Subcutaneous abdominal adipose tissue (tissue), 5 donors: ENCODE data around the gene NDFIP1.

ENCODE experiments used
- H3K27ac ChIP-seq: one replicate; pipeline ENCODE4 v1.7.0; 2013; ENCODE audit warnings: low read depth, mild to moderate bottlenecking, inconsistent platforms, low read length, moderate library complexity
- H3K27me3 ChIP-seq, 5 donors: one replicate each; pipeline ENCODE4 v1.7.0; 2013; ENCODE audit warnings: low read length in 5 of 5, inconsistent platforms in 1 of 5; ENCODE audit not compliant: control insufficient read depth in 5 of 5, insufficient read depth in 4 of 5
- H3K36me3 ChIP-seq, 5 donors: one replicate each; pipeline ENCODE4 v1.7.0; 2013; ENCODE audit warnings: low read length in 5 of 5; ENCODE audit not compliant: control insufficient read depth in 5 of 5, insufficient read depth in 5 of 5
- H3K4me1 ChIP-seq, 5 donors: one replicate each; pipeline ENCODE4 v1.7.0; 2013; ENCODE audit warnings: low read length in 5 of 5, mild to moderate bottlenecking in 3 of 5, moderate library complexity in 1 of 5; ENCODE audit not compliant: control insufficient read depth in 5 of 5, insufficient read depth in 5 of 5
- H3K4me3 ChIP-seq, 5 donors: one replicate each; pipeline ENCODE4 v1.7.0; 2013; ENCODE audit warnings: low read length in 5 of 5, low read depth in 1 of 5
- H3K9ac ChIP-seq, 5 donors: one replicate each; pipeline ENCODE4 v1.7.0; 2013; ENCODE audit warnings: low read length in 5 of 5, mild to moderate bottlenecking in 4 of 5, moderate library complexity in 3 of 5
- H3K9me3 ChIP-seq, 5 donors: one replicate each; pipeline ENCODE4 v1.7.0; 2013; ENCODE audit warnings: low read length in 5 of 5; ENCODE audit not compliant: control insufficient read depth in 5 of 5
- donor health status: healthy.
- donor health status: healthy.
- donor health status: healthy.
- donor health status: healthy.
- donor health status: healthy.

NDFIP1 gene, protein sequence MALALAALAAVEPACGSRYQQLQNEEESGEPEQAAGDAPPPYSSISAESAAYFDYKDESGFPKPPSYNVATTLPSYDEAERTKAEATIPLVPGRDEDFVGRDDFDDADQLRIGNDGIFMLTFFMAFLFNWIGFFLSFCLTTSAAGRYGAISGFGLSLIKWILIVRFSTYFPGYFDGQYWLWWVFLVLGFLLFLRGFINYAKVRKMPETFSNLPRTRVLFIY

DNA sequence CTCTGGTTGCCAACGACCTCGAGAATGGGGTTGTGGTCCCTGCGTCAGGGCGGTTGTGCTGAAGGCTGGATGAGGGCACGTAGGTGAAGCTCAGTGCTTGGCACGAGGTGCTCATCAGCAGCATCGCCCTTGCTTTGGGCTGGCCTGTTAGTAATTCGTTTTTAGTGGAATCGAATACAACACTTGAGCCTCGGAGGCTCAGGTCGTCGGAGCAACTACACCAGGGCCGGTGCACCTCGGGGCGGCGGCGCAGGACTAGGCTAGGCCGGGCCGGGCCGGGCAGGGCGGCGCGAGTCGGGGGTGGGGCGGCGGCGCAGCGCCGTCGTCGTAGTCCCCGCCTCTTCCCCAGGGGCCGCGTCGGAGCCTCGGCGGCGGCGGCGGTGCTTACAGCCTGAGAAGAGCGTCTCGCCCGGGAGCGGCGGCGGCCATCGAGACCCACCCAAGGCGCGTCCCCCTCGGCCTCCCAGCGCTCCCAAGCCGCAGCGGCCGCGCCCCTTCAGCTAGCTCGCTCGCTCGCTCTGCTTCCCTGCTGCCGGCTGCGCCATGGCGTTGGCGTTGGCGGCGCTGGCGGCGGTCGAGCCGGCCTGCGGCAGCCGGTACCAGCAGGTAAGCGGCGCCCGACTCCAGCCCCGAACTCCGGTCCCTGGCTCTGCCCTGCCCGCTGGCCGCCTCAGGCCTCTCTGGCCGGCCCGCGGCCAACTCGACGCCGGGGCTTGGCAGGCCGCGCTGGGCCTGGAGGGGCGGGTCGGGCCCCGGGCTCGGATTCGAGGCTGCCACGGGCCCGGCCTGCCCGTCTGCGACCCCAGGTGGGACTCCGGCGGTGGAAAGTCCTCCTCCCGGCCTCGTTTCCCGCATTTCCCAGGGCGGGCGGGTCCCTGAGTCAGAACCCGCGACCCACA lies at the start of gene NDFIP1:
NDFIP1 (plus strand) TSS at position 348 of the 899 bp plus-strand sequence; CDS start at position 544, 196 bp downstream.
- Histone ChIP-seq H3K27ac (peak within 1 kb of the TSS; percentile 95), H3K9ac (peak within 1 kb of the TSS; percentile 70 to 97 (median 95)), H3K27me3 (no peaks in the 10 kb centered on the region), H3K9me3 (no peaks in the 10 kb centered on the region), H3K36me3 (peaks cover 0 to 7% (median 0%) of the 10 kb centered on the region in 5 donors), H3K4me1 (peaks cover 4 to 59% (median 30%) of the 10 kb centered on the region in 5 donors), H3K4me3 (peak within 1 kb of the TSS; percentile 65 to 96 (median 95))

DNA sequence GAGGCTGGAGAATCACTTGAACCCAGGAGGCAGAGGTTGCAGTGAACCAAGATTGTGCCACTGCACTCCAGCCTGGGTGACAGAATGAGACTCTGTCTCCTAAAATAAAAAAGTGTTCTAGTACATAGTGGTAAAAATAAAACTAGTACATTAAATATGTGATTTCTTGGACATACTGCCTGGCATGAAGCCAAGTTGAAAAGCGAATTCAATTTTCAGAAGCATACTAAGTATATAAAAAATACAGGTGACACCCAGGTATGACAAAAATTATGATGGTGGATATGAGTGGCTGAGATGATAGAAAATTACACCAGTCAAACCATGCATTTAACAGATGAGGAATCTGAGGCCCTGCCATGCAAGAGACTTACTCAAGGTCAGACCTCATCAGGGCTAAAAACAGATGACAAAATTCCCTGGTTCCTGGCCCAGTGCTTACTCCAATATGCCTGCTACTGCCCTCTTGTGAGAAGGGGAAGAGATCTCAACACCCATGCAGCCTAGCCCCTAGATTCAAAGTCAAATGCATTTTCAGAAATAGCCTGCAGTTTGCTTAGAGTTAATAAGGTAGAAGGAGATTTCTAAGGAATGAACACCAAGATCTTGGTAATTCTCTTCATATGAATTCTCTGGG lies 49.2 kb upstream of the NDFIP1 start:
- Histone ChIP-seq H3K4me1 (peaks cover 5 to 17% (median 15%) of the 10 kb centered on the region in 5 donors), H3K36me3 (no peaks in the 10 kb centered on the region), H3K9ac (no peak overlapping the region), H3K27ac (no peak overlapping the region), H3K4me3 (no peak overlapping the region), H3K9me3 (no peaks in the 10 kb centered on the region), H3K27me3 (no peaks in the 10 kb centered on the region)

DNA sequence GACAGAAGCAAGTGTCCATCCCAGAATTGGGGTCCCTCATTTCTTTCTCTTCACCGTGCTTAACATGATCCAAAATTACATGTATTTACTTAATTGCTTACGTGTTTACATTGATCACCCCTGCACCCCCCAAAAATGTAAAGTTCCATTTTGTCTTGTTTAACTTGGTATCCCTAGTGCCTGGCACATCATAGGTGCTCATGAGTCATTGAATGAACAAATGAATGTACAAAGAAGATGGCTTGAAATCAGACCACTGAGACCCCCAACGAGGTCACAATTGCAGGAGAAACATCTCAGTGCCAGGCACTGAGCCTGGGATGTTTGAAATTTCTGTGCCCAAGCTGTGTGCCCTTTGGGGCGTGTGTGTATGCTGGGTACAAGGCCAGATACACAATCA lies 45.2 kb upstream of the NDFIP1 start:
- Histone ChIP-seq H3K9ac (no peak overlapping the region), H3K27me3 (no peaks in the 10 kb centered on the region), H3K4me3 (peak overlapping the region in 4 of 5 donors; percentile 41 to 56 (median 48)), H3K9me3 (no peaks in the 10 kb centered on the region), H3K27ac (peak overlapping the region; percentile 69), H3K36me3 (no peaks in the 10 kb centered on the region), H3K4me1 (peaks cover 5 to 17% (median 14%) of the 10 kb centered on the region in 5 donors)

DNA sequence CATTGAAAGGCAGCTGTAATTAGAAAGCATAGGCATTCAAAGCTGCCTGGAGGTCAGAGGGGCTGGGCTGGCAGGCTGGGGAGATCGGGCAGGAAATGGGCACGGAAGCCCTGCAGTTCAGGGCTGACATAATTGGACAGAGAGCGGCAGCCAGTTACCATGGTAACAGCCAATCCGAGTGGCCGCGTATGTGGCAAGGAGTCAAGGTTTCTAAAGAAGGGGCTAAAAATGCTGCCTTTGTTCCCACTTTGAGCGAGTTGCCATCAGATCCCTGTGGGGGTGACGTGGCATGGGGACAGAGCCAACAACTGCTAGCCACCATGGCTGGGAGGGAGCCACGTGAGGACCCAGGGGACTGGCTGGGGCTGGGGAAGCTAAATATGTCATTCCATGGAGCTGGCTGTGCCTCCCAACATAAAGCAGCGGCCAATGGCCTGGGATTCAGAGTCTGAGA lies 44.7 kb upstream of the NDFIP1 start:
- peak overlapping the region in 2 of 5 donors; percentile 3 to 45 for H3K9ac ChIP-seq
- peaks cover 5 to 17% (median 14%) of the 10 kb centered on the region in 5 donors for H3K4me1 ChIP-seq
- H3K27me3 ChIP-seq, result no peaks in the 10 kb centered on the region
- peak overlapping the region; percentile 69 for H3K27ac ChIP-seq
- no peaks in the 10 kb centered on the region for H3K36me3 ChIP-seq
- H3K9me3 ChIP-seq, result no peaks in the 10 kb centered on the region
- H3K4me3 ChIP-seq, result peak overlapping the region; percentile 41 to 60 (median 49)

DNA sequence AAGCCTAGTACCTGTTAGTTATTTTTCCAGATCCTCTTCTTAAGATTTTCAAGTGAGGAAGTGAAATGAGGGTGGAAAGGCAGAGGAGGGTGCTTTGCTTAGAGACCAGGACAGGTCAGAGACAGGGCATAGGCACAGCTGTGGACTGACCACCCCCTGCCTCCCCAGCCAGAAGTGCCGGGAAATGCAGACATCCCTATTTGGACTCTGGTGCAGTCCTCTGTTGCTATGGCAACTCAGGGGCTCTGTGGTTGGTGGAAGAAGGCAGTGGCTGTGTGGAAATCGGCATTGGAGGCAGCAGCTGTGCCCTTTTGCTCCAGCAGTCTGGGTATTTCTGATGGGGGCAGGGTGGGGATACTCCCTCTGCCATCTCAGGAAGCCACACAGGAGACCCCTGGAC lies 43.3 kb upstream of the NDFIP1 start:
- H3K36me3 ChIP-seq, result no peaks in the 10 kb centered on the region
- H3K4me1 ChIP-seq, result peaks cover 5 to 14% (median 13%) of the 10 kb centered on the region in 5 donors
- H3K9me3 ChIP-seq, result no peaks in the 10 kb centered on the region
- no peak overlapping the region for H3K27ac ChIP-seq
- H3K27me3 ChIP-seq, result no peaks in the 10 kb centered on the region
- H3K9ac ChIP-seq, result no peak overlapping the region
- no peak overlapping the region for H3K4me3 ChIP-seq

DNA sequence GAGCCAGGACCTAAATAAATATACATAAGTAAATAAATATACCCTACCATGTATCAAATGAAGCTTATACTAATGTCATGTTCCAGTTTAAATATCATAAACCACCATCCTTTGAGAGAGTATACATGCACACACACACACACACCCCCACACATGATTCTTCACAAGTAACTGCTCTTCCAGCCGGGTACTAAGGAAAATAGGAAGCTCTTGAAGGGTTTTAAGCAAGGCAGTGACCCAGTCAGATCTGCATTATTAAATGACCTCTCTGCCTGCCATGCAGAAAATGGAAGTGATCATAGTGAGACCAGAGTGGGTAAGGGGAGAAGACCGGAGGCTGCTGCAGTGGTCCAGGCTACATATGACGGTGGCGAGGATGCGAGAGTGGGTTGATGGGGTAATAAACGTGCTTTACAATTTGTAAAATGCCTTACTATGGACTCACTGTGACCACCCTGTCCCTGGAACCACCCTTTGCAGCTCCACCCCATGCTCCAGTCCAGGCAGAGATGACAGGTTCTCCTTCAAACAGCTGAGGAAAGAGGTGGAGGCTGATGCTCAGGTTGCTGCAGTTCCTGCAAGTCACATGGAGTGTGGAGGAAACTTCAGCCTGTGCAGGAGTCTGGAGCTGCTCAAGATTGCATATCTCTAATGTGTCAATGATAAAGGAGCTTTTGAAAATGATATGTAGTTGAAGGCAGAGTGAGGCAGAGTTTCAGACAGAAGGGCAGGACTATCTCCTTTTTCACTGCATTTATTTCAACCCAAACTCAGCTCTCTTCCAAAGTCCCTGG lies 38.8 kb upstream of the NDFIP1 start:
- no peaks in the 10 kb centered on the region for H3K9me3 ChIP-seq
- no peaks in the 10 kb centered on the region for H3K36me3 ChIP-seq
- no peak overlapping the region for H3K27ac ChIP-seq
- H3K4me3 ChIP-seq, result no peak overlapping the region
- no peaks in the 10 kb centered on the region for H3K4me1 ChIP-seq
- no peak overlapping the region for H3K9ac ChIP-seq
- H3K27me3 ChIP-seq, result no peaks in the 10 kb centered on the region

DNA sequence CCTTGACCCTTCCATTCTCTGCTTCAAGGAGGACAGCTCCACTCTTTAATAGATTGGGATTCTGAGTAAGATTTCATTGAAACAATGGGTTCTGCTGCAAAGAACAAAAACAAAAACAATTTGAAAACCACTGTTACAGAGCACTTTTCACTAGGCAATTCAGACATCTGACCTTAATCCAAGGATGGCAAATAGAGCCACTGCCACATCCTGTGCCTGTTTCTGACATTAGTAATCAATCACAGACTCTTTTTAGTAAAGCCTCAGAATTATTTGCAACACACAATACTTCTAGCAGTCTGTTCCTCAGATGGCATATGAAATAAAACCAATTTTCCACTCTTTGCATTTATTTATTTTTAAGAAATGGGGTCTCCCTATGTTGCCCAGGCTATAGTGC lies 37.8 kb upstream of the NDFIP1 start:
- H3K27ac ChIP-seq, result no peak overlapping the region
- no peak overlapping the region for H3K4me3 ChIP-seq
- H3K9ac ChIP-seq, result no peak overlapping the region
- H3K27me3 ChIP-seq, result no peaks in the 10 kb centered on the region
- no peaks in the 10 kb centered on the region for H3K4me1 ChIP-seq
- H3K36me3 ChIP-seq, result no peaks in the 10 kb centered on the region
- no peaks in the 10 kb centered on the region for H3K9me3 ChIP-seq

DNA sequence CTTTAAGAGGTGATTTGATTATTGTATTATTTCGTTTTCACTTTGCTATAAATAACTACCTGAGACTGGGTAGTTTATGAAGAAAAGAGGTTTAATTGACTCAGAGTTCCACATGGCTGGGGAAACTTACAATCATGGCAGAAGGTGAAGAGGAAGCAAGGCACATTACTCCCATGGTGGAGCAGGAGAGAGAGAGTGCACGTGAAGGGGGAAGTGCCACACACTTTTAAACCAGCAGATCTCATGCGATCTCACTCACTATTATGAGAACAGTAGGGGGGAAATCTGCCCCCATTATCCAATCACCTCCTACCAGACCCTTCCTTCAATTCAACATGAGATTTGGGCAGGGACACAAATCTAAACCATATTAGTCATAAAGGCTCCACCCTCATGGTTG lies 36.1 kb upstream of the NDFIP1 start:
- H3K9me3 ChIP-seq, result no peaks in the 10 kb centered on the region
- H3K4me1 ChIP-seq, result no peaks in the 10 kb centered on the region
- no peak overlapping the region for H3K4me3 ChIP-seq
- H3K9ac ChIP-seq, result no peak overlapping the region
- no peak overlapping the region for H3K27ac ChIP-seq
- H3K27me3 ChIP-seq, result no peaks in the 10 kb centered on the region
- H3K36me3 ChIP-seq, result no peaks in the 10 kb centered on the region

DNA sequence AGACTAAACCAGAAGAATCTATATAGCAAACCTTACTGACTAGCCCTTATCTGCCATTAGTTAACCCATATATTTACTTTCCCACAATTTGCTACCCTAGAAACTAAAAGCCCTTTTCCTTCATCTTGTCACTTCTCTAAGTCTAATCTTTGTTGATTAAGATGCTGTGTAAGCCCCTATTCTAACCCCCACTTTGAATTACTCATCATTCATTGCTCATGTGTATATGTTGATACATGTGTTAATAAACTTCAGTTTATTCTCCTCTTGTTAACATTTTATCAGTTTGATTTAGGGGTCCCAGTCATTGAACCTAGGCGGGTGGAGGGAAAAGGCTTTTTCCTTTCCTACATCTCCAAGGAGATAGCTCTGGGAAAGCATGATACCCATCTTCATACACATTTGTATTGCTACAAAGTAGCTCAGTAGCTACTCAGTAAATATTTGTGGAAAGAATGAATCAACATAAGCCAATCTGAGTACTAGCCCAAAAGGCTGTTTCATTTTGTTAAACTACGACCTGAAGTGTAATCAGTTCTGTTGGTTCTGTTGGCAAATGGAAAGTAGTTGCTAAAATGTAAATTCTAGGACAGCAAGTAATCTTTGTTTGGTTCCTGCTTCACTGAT lies 35.1 kb upstream of the NDFIP1 start:
- Histone ChIP-seq H3K9ac (no peak overlapping the region), H3K9me3 (no peaks in the 10 kb centered on the region), H3K27ac (no peak overlapping the region), H3K27me3 (no peaks in the 10 kb centered on the region), H3K36me3 (no peaks in the 10 kb centered on the region), H3K4me1 (no peaks in the 10 kb centered on the region), H3K4me3 (no peak overlapping the region)
